Measurements from ENCODE around the gene SPON1. TPM values are rescaled to one million over a fixed set of nuclear protein-coding genes. Genes with fewer than 3 reads are reported as not detected.

The SPON1 gene
- total and polyA plus RNA-seq, 8 donors: 0.83 to 17.5 (median 1.7) TPM

DNA sequence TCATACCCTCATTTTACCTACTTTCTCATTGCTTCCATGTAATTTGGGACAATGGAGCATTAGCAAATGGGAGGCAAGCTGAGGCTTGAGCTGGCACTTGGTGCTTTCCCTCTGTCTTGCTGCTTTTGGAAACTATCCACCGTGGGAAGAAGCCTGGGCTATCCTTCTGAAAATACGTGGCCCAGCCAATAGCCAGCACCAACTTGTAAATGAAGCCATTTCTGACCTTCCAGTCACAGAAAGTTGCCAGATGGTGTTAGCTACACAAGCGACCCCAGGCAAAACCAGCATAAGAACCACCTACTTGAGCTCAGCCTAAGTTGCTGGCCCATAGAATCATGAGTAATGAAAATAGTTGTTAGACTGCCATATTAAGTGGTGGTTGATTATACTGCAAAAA is 18.5 kb upstream of the SPON1 start:
- 67 to 68% methylated on average over 3 of the region's 3 CpGs for WGBS, 2 donors
- no peaks in the 10 kb centered on the region for H3K4me1 ChIP-seq
- DNase-seq (no peak), ATAC-seq (no peak), FAIRE-seq (no peak)
- intact Hi-C loops (cut with DNase I): no loop called here
- TF ChIP-seq CTCF (IDR thresholded peaks at IDR 0.05): no peak
- no peak overlapping the region for H3K27ac ChIP-seq
- H3K4me3 ChIP-seq: no peak overlapping the region
- H3K36me3 ChIP-seq: no peaks in the 10 kb centered on the region
- no peaks in the 10 kb centered on the region for H3K27me3 ChIP-seq
- no peaks in the 10 kb centered on the region for H3K9me3 ChIP-seq

DNA sequence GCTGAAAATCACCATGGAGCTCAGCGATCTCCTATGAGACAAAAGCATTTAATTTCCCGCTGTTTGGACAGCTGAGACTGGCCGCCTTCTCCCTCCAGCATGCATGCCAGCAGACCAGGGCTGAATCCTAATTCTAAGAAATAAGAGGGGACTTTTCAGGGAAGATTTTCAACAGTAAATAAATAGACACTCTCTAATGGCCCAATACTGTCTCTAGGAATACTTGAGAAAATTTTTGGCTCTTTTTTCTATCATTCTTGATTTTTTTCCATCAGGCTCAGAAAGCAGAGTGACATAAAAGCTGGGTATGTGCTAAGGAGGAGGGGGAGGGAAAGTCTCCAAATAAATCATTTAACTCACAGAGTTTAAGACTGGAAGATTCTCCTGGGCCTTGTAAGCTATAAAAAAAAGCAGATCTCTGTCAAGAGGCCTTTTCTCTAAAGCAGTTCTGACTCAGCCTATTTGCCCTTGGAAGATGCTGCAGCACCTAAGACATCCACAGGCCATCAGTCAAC is 17.6 kb upstream of the SPON1 start:
- Histone ChIP-seq H3K4me1 (no peaks in the 10 kb centered on the region), H3K9me3 (no peaks in the 10 kb centered on the region), H3K36me3 (no peaks in the 10 kb centered on the region), H3K27ac (no peak overlapping the region), H3K4me3 (no peak overlapping the region), H3K27me3 (no peaks in the 10 kb centered on the region)
- ATAC-seq (no peak), DNase-seq (no peak), FAIRE-seq (no peak)
- WGBS, 2 donors: 57 to 71% methylated on average over 3 of the region's 3 CpGs
- no peak for TF ChIP-seq CTCF (IDR thresholded peaks at IDR 0.05)
- intact Hi-C loops (cut with DNase I): no loop called here

GRCh38 chr11:13947379-13947778 is 15.1 kb upstream of the SPON1 start:
- ATAC-seq (no peak), FAIRE-seq (no peak), DNase-seq (no peak)
- H3K4me3 ChIP-seq: no peak overlapping the region
- intact Hi-C loops (cut with DNase I): no loop called here
- no peaks in the 10 kb centered on the region for H3K9me3 ChIP-seq
- TF ChIP-seq CTCF (IDR thresholded peaks at IDR 0.05): no peak
- H3K27me3 ChIP-seq: no peaks in the 10 kb centered on the region
- no peak overlapping the region for H3K27ac ChIP-seq
- H3K4me1 ChIP-seq: no peaks in the 10 kb centered on the region
- H3K36me3 ChIP-seq: no peaks in the 10 kb centered on the region

DNA sequence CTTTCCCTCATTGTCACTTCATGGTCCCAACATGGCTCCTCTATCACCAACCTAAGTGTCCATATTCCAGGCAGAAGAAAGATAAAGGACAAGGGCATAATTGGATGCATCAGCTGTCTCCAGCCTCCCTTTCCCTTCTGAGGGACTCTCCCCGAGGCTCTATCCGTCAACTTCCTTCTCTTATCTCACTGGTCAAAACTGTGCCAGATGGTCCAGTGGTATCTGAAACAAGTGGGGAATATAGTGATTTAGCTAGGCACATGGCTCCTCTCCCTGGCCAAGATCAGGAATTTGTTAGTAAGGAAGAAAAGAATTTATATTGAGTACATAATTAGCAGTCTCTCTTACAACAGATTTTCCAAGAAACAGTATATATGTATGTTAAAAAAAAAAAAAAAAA is 12.6 kb upstream of the SPON1 start:
- DNase-seq (no peak), FAIRE-seq (no peak), ATAC-seq (no peak)
- Histone ChIP-seq H3K27ac (no peak overlapping the region), H3K36me3 (no peaks in the 10 kb centered on the region), H3K4me1 (no peaks in the 10 kb centered on the region), H3K9me3 (no peaks in the 10 kb centered on the region), H3K4me3 (no peak overlapping the region), H3K27me3 (no peaks in the 10 kb centered on the region)
- TF ChIP-seq CTCF (IDR thresholded peaks at IDR 0.05): no peak
- 15 to 29% methylated on average over 2 of the region's 2 CpGs for WGBS, 2 donors
- intact Hi-C loops (cut with DNase I): no loop called here

DNA sequence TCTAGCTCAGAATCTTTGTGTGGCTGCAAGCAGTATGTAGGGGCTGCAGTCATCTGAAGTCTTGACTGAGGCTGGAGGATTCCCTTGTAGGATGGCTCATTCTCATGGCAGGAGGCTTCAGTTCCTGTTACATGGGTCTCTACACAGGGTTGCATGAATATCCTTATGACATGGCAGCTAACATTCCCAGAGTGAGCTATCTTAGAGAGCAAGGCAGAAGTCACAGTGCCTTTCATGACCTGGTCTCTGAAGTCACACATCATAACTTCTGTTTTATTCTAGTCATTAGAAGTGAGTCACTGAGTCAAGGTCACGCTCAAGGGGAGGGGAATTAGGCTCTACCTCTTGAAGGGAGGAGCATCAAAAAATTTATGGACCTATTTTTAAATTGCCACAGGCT is 10.3 kb upstream of the SPON1 start:
- no peak for DNase-seq

More for the DNA sequence above, 10.3 kb upstream of the SPON1 start:
- Histone ChIP-seq H3K27ac (no peak overlapping the region), H3K4me1 (no peaks in the 10 kb centered on the region), H3K9me3 (no peaks in the 10 kb centered on the region), H3K4me3 (no peak overlapping the region), H3K27me3 (no peaks in the 10 kb centered on the region), H3K36me3 (no peaks in the 10 kb centered on the region)
- ATAC-seq (no peak), FAIRE-seq (no peak)
- intact Hi-C loops (cut with DNase I): no loop called here
- no peak for TF ChIP-seq CTCF (IDR thresholded peaks at IDR 0.05)
- 48 to 62% methylated on average over 1 of the region's 1 CpG for WGBS, 2 donors

Data from pancreas (tissue), 10 donors.